ENCODE results near the gene FRMD7. TPM values are rescaled to one million over a fixed set of nuclear protein-coding genes. Genes with fewer than 3 reads are reported as not detected.

The FRMD7 gene
- total RNA-seq = not detected

- TF ChIP-seq POLR2A (IDR thresholded peaks at IDR 0.05; ENCODE audit: low read depth) = no peak
- no peak for TF ChIP-seq EP300 (IDR thresholded peaks at IDR 0.05)
- TF ChIP-seq CTCF (IDR thresholded peaks at IDR 0.05) = no peak
- TF ChIP-seq POLR2AphosphoS5 (IDR thresholded peaks at IDR 0.05) = no peak
- 23% methylated on average over 5 of the region's 5 CpGs for WGBS
- intact Hi-C loops (cut with DNase I) = no loop called here
- DNase-seq (ENCODE audit: extremely low spot score) = no peak
- no peaks in the 10 kb centered on the region for H3K27me3 ChIP-seq
- no peaks in the 10 kb centered on the region for H3K9me3 ChIP-seq
- no peak within 1 kb of the TSS for H3K4me3 ChIP-seq
- no peak within 1 kb of the TSS for H3K27ac ChIP-seq (replicated peaks in 1 of 4)
- H3K4me1 ChIP-seq = no peaks in the 10 kb centered on the region
- H3K36me3 ChIP-seq = no peaks in the 10 kb centered on the region
Measured at GRCh38 chrX:132127743-132128142, at the start of gene FRMD7. Gene FRMD7, minus strand, starts transcription at chrX:132128020. Its CDS starts 176 bp downstream, at chrX:132127844.

GRCh38 chrX:132173647-132174046, 45.8 kb upstream of the FRMD7 start:
- 45% methylated on average over 1 of the region's 1 CpG for WGBS
- intact Hi-C loops (cut with DNase I) = no loop called here
- Histone ChIP-seq H3K4me3 (no peak overlapping the region), H3K27me3 (no peaks in the 10 kb centered on the region), H3K27ac (replicated peaks in 1 of 4) (no peak overlapping the region), H3K36me3 (no peaks in the 10 kb centered on the region), H3K4me1 (no peaks in the 10 kb centered on the region), H3K9me3 (no peaks in the 10 kb centered on the region)
- DNase-seq (ENCODE audit: extremely low spot score) = no peak
- TF ChIP-seq EP300 (IDR thresholded peaks at IDR 0.05) (no peak), POLR2A (IDR thresholded peaks at IDR 0.05; ENCODE audit: low read depth) (no peak), POLR2AphosphoS5 (IDR thresholded peaks at IDR 0.05) (no peak), CTCF (IDR thresholded peaks at IDR 0.05) (no peak)

- Histone ChIP-seq H3K36me3 (no peaks in the 10 kb centered on the region), H3K9me3 (no peaks in the 10 kb centered on the region), H3K27me3 (no peaks in the 10 kb centered on the region), H3K4me1 (no peaks in the 10 kb centered on the region), H3K4me3 (no peak overlapping the region), H3K27ac (replicated peaks in 1 of 4) (no peak overlapping the region)
- WGBS = 85% methylated on average over 3 of the region's 3 CpGs
- no peak for TF ChIP-seq POLR2A (IDR thresholded peaks at IDR 0.05; ENCODE audit: low read depth)
- no peak for TF ChIP-seq CTCF (IDR thresholded peaks at IDR 0.05)
- TF ChIP-seq EP300 (IDR thresholded peaks at IDR 0.05) = no peak
- TF ChIP-seq POLR2AphosphoS5 (IDR thresholded peaks at IDR 0.05) = no peak
- DNase-seq (ENCODE audit: extremely low spot score) = no peak
- intact Hi-C loops (cut with DNase I) = no loop called here
Measured at GRCh38 chrX:132171881-132172280, 44.1 kb upstream of the FRMD7 start.

- Histone ChIP-seq H3K27ac (replicated peaks in 1 of 4) (no peak overlapping the region), H3K4me3 (no peak overlapping the region), H3K36me3 (no peaks in the 10 kb centered on the region), H3K4me1 (no peaks in the 10 kb centered on the region), H3K9me3 (no peaks in the 10 kb centered on the region), H3K27me3 (no peaks in the 10 kb centered on the region)
- no peak for DNase-seq (ENCODE audit: extremely low spot score)
- WGBS = 22% methylated on average over 3 of the region's 3 CpGs
- intact Hi-C loops (cut with DNase I) = no loop called here
- TF ChIP-seq POLR2AphosphoS5 (IDR thresholded peaks at IDR 0.05) (no peak), CTCF (IDR thresholded peaks at IDR 0.05) (no peak), EP300 (IDR thresholded peaks at IDR 0.05) (no peak), POLR2A (IDR thresholded peaks at IDR 0.05; ENCODE audit: low read depth) (no peak)
Measured at GRCh38 chrX:132171478-132171877, 43.7 kb upstream of the FRMD7 start.

GRCh38 chrX:132169554-132169953, 41.7 kb upstream of the FRMD7 start:
- DNase-seq (ENCODE audit: extremely low spot score) = no peak
- WGBS = 65% methylated on average over 3 of the region's 3 CpGs
- TF ChIP-seq CTCF (IDR thresholded peaks at IDR 0.05) (no peak), POLR2A (IDR thresholded peaks at IDR 0.05; ENCODE audit: low read depth) (no peak), EP300 (IDR thresholded peaks at IDR 0.05) (no peak), POLR2AphosphoS5 (IDR thresholded peaks at IDR 0.05) (no peak)
- no peak overlapping the region for H3K27ac ChIP-seq (replicated peaks in 1 of 4)
- peaks cover 0 to 8% (median 3%) of the 10 kb centered on the region in 4 donors for H3K9me3 ChIP-seq
- no peaks in the 10 kb centered on the region for H3K4me1 ChIP-seq
- intact Hi-C loops (cut with DNase I) = no loop called here
- H3K36me3 ChIP-seq = no peaks in the 10 kb centered on the region
- no peak overlapping the region for H3K4me3 ChIP-seq
- no peaks in the 10 kb centered on the region for H3K27me3 ChIP-seq
